Pancreas (tissue), 10 donors: ENCODE data around the gene MAB21L2. TPM values are rescaled to one million over a fixed set of nuclear protein-coding genes. Genes with fewer than 3 reads are reported as not detected.

ENCODE experiments used
- ATAC-seq, 4 donors: fragments of 200-7000 bp; cut with Tn5 transposase; one replicate each; pipeline versions ENCODE4 v1.8.0 to v1.9.1; 2020; ENCODE audit warnings: mild to moderate bottlenecking in 4 of 4, moderate library complexity in 4 of 4
- DNase-seq, 6 donors: peaks; one replicate each; pipeline ENCODE4 v3.0.0-alpha.2; 2020
- FAIRE-seq: peaks from 2 replicates; lab custom pipeline; 2012; peaks lifted over from hg19 to GRCh38; lab: Jason Lieb, UNC
- H3K27ac ChIP-seq, 4 donors: fragments of 200-600 bp; sonication (generic); 1 replicate in 3 of 4; 2 replicates in 1 of 4; pipeline versions ENCODE4 v1.5.0 to v1.8.0; 2020
- H3K27me3 ChIP-seq, 4 donors: fragments of 200-600 bp; one replicate each; pipeline ENCODE4 v1.8.0; 2021
- H3K36me3 ChIP-seq, 3 donors: fragments of 200-600 bp; sonication (generic) in 1 of 3; one replicate each; pipeline versions ENCODE4 v1.5.0 to v1.8.0; 2020 to 2021
- H3K4me1 ChIP-seq, 3 donors: fragments of 200-600 bp; one replicate each; pipeline ENCODE4 v1.8.0; 2021
- H3K4me3 ChIP-seq, 4 donors: fragments of 200-600 bp; sonication (generic) in 2 of 4; one replicate each; pipeline versions ENCODE4 v1.5.0 to v1.8.0; 2020 to 2021
- H3K9me3 ChIP-seq, 4 donors: fragments of 200-600 bp; one replicate each; pipeline ENCODE4 v1.8.0; 2021
- CTCF ChIP-seq, 4 donors: fragments of 200-600 bp; sonication (generic) in 3 of 4; IDR thresholded peaks; one replicate each; pipeline versions ENCODE4 v1.5.0 to v1.8.0; 2021; ENCODE audit warnings: antibody characterized with exemption in 4 of 4
- WGBS, 2 donors: extraction: QIAGEN DNeasy Blood & Tissue Kit; methylation state at CpG; one replicate each; pipeline ENCODE4 v1.1.7; 2013; 5-methylcytosine and 5-hydroxymethylcytosine counted together
- intact Hi-C, 3 donors: fragments of 100-400 bp; cut with DNase I; formaldehyde crosslinking; loops; one replicate each; pipeline versions ENCODE4 v1.11.1 to v1.14.2; 2022
- polyA plus RNA-seq, 2 donors: library from polyadenylated mRNA; stranded (reverse); fragments of 200-250 nt; gene quantifications; one replicate each; pipeline ENCODE4 v1.2.3, GENCODE V29; 2013
- total RNA-seq, 6 donors: library from RNA; stranded (reverse); fragmentation: NEBNext Ultra II Directional in 4 of 6; extraction: Animal tissue kit (Norgen Biotek cat#: 25700) in 4 of 6; gene quantifications; one replicate each; pipeline versions ENCODE4 v1.2.1 to v1.2.4, GENCODE V29; 2021 to 2023
- donor health status: healthy with polysubstance abuse.
- donor health status: DM: no; HTN: no; CAD: no; lungs with moderate emphysema.
- donor health status: DM: no; HTN: no; CAD: no.
- donor health status: control.
- donor health status: control.
- donor health status: Bipolar disorder and iron deficiency.
- donor health status: DM: yes; HTN: yes; CAD: no.
- donor health status: DM: no; HTN: no; CAD: no.
- donor health status: DM: no; HTN: no; CAD: no.
- donor health status: DM: yes; HTN: yes; CAD: no.

The MAB21L2 gene
- total and polyA plus RNA-seq, 8 donors: 0.09 to 0.20 (median 0.13) TPM; not detected in 4

- Histone ChIP-seq H3K27me3 (no peaks in the 10 kb centered on the region), H3K36me3 (peaks cover 0 to 3% (median 0%) of the 10 kb centered on the region in 3 donors), H3K4me3 (no peak overlapping the region), H3K9me3 (no peaks in the 10 kb centered on the region), H3K4me1 (no peaks in the 10 kb centered on the region), H3K27ac (no peak overlapping the region)
- WGBS, 2 donors: 96 to 98% methylated on average over 1 of the region's 1 CpG
- ATAC-seq (no peak), FAIRE-seq (no peak), DNase-seq (no peak)
- no peak for TF ChIP-seq CTCF (IDR thresholded peaks at IDR 0.05)
- intact Hi-C loops: no loop called here
Measured at GRCh38 chr4:150588316-150588715, 6.4 kb downstream of the MAB21L2 start.

- WGBS, 2 donors: 68 to 74% methylated on average over 2 of the region's 2 CpGs
- Histone ChIP-seq H3K4me1 (no peaks in the 10 kb centered on the region), H3K4me3 (no peak overlapping the region), H3K36me3 (no peaks in the 10 kb centered on the region), H3K27me3 (no peaks in the 10 kb centered on the region), H3K27ac (no peak overlapping the region), H3K9me3 (no peaks in the 10 kb centered on the region)
- DNase-seq (no peak), FAIRE-seq (no peak), ATAC-seq (no peak)
- no peak for TF ChIP-seq CTCF (IDR thresholded peaks at IDR 0.05)
- intact Hi-C loops: no loop called here
Measured at GRCh38 chr4:150589157-150589556, 7.2 kb downstream of the MAB21L2 start.

- ATAC-seq (no peak), FAIRE-seq (no peak), DNase-seq (no peak)
- WGBS, 2 donors: 92 to 95% methylated on average over 5 of the region's 5 CpGs
- intact Hi-C loops: no loop called here
- no peak for TF ChIP-seq CTCF (IDR thresholded peaks at IDR 0.05)
- H3K9me3 ChIP-seq: no peaks in the 10 kb centered on the region
- no peaks in the 10 kb centered on the region for H3K36me3 ChIP-seq
- H3K4me1 ChIP-seq: no peaks in the 10 kb centered on the region
- H3K27me3 ChIP-seq: no peaks in the 10 kb centered on the region
- H3K27ac ChIP-seq: no peak overlapping the region
- H3K4me3 ChIP-seq: no peak overlapping the region
Measured at GRCh38 chr4:150590631-150591030, 8.7 kb downstream of the MAB21L2 start.

- no peaks in the 10 kb centered on the region for H3K36me3 ChIP-seq
- H3K4me3 ChIP-seq: no peak overlapping the region
- no peaks in the 10 kb centered on the region for H3K4me1 ChIP-seq
- no peaks in the 10 kb centered on the region for H3K27me3 ChIP-seq
- FAIRE-seq (no peak), DNase-seq (no peak), ATAC-seq (peak in 2 of 4 donors; percentile 40 to 57)
- no peak for TF ChIP-seq CTCF (IDR thresholded peaks at IDR 0.05)
- 78 to 85% methylated on average over 5 of the region's 5 CpGs for WGBS, 2 donors
- intact Hi-C loops: no loop called here
- no peak overlapping the region for H3K27ac ChIP-seq
- H3K9me3 ChIP-seq: no peaks in the 10 kb centered on the region
Measured at GRCh38 chr4:150591406-150591805, 9.5 kb downstream of the MAB21L2 start.

- Histone ChIP-seq H3K4me1 (no peaks in the 10 kb centered on the region), H3K27me3 (no peaks in the 10 kb centered on the region), H3K36me3 (no peaks in the 10 kb centered on the region), H3K4me3 (no peak overlapping the region), H3K27ac (no peak overlapping the region), H3K9me3 (no peaks in the 10 kb centered on the region)
- DNase-seq: no peak
- no peak for TF ChIP-seq CTCF (IDR thresholded peaks at IDR 0.05)
- 84 to 89% methylated on average over 4 of the region's 4 CpGs for WGBS, 2 donors
- intact Hi-C loops: no loop called here
- no peak for ATAC-seq
- no peak for FAIRE-seq
Measured at GRCh38 chr4:150591904-150592303, 10.0 kb downstream of the MAB21L2 start.
